IMR-90 (cell line): Measurements from ENCODE around the gene FMNL3. TPM values are rescaled to one million over a fixed set of nuclear protein-coding genes. Genes with fewer than 3 reads are reported as not detected.

Experiments used
- ATAC-seq: fragments of 200-7000 bp; cut with Tn5 transposase; 2 replicates; pipeline ENCODE4 v1.9.1; 2020; ENCODE audit warnings: low read depth, mild to moderate bottlenecking, moderate library complexity
- BruUV-seq: library from RNA; stranded (reverse); fragments of 400-500 nt; replicated peaks from 2 replicates; lab custom pipeline; 2021; lab: Mats Ljungman, UMichigan
- CTCF ChIA-PET: fragments of 300-600 bp; formaldehyde crosslinking; extraction: SDS; loops from one replicate; lab custom pipeline; 2021; ENCODE audit warnings: antibody characterized with exemption; lab: Yijun Ruan, JAX
- POLR2A ChIA-PET: fragments of 300-600 bp; sonication (Branson Sonifier 250); formaldehyde crosslinking; loops from one replicate; lab custom pipeline; 2022; ENCODE audit warnings: antibody characterized with exemption; ENCODE audit not compliant: unreplicated experiment; lab: Charles Lee
- DNase-seq: peaks from one replicate; pipeline ENCODE4 v3.0.0; 2013
- H2AFZ ChIP-seq: replicated peaks from 2 replicates; pipeline ENCODE3; 2013; ENCODE audit warnings: low read length, mild to moderate bottlenecking; ENCODE audit not compliant: poor library complexity
- H2AK5ac ChIP-seq: 2 replicates; pipeline ENCODE4 v1.6.1; 2013; ENCODE audit warnings: low read depth, low read length, inconsistent platforms
- H2AK9ac ChIP-seq: replicated peaks from 2 replicates; pipeline ENCODE3; 2013; ENCODE audit warnings: mild to moderate bottlenecking, low read depth, low read length, moderate library complexity; ENCODE audit not compliant: poor library complexity
- H2BK120ac ChIP-seq: 2 replicates; pipeline ENCODE4 v1.6.1; 2013; ENCODE audit warnings: low read depth, low read length, inconsistent platforms
- H2BK15ac ChIP-seq: 3 replicates; pipeline ENCODE4 v1.6.1; 2013; ENCODE audit warnings: low read depth, low read length, inconsistent platforms
- H2BK20ac ChIP-seq: 2 replicates; pipeline ENCODE4 v1.6.1; 2013; ENCODE audit warnings: low read depth, mild to moderate bottlenecking, inconsistent platforms, low read length, moderate library complexity
- H2BK5ac ChIP-seq: 2 replicates; pipeline ENCODE4 v1.6.1; 2013; ENCODE audit warnings: mild to moderate bottlenecking, low read depth, low read length, inconsistent platforms; ENCODE audit not compliant: poor library complexity, severe bottlenecking
- H3K14ac ChIP-seq: replicated peaks from 2 replicates; pipeline ENCODE4 v1.6.1; 2013; ENCODE audit warnings: low read depth, low read length, inconsistent platforms
- H3K18ac ChIP-seq: 2 replicates; pipeline ENCODE4 v1.6.1; 2013; ENCODE audit warnings: low read depth, low read length, control low read depth
- H3K23ac ChIP-seq: 2 replicates; pipeline ENCODE4 v1.6.1; 2013; ENCODE audit warnings: low read depth, low read length, inconsistent platforms
- H3K27ac ChIP-seq: 2 replicates; pipeline ENCODE4 v1.5.1; 2013; ENCODE audit warnings: mild to moderate bottlenecking, control low read depth, low read length; ENCODE audit not compliant: insufficient read depth
- H3K27me3 ChIP-seq: 2 replicates; pipeline ENCODE4 v1.6.1; 2013; ENCODE audit warnings: low read length; ENCODE audit not compliant: control insufficient read depth, insufficient read depth
- H3K36me3 ChIP-seq: 2 replicates; pipeline ENCODE4 v1.6.1; 2013; ENCODE audit warnings: low read length, mixed read lengths; ENCODE audit not compliant: control insufficient read depth, insufficient read depth
- H3K4ac ChIP-seq: 2 replicates; pipeline ENCODE4 v1.6.1; 2013; ENCODE audit warnings: low read depth, low read length, inconsistent platforms
- H3K4me1 ChIP-seq: 2 replicates; pipeline ENCODE4 v1.6.1; 2013; ENCODE audit warnings: low read length, mixed read lengths; ENCODE audit not compliant: control insufficient read depth, insufficient read depth
- H3K4me2 ChIP-seq: 2 replicates; pipeline ENCODE4 v1.6.1; 2013; ENCODE audit warnings: low read depth, mild to moderate bottlenecking, control low read depth, low read length, moderate library complexity
- H3K4me3 ChIP-seq: 2 replicates; pipeline ENCODE4 v1.5.1; 2013; ENCODE audit warnings: low read depth, mild to moderate bottlenecking, control low read depth, low read length, moderate library complexity; ENCODE audit not compliant: insufficient read depth
- H3K56ac ChIP-seq: 2 replicates; pipeline ENCODE4 v1.6.1; 2013; ENCODE audit warnings: low read length, inconsistent platforms; ENCODE audit not compliant: insufficient read depth; ENCODE audit errors: extremely low read depth
- H3K79me1 ChIP-seq, 2 experiments: 2 replicates each; pipeline ENCODE4 v1.6.1; 2013; ENCODE audit warnings: low read length in 2 of 2, inconsistent platforms in 1 of 2, low read depth in 1 of 2
- H3K9ac ChIP-seq: 2 replicates; pipeline ENCODE4 v1.6.1; 2013; ENCODE audit warnings: low read depth, low read length, control low read depth
- H3K9me1 ChIP-seq: 2 replicates; pipeline ENCODE4 v1.6.1; 2013; ENCODE audit warnings: low read length, inconsistent platforms; ENCODE audit not compliant: insufficient read depth
- H3K9me3 ChIP-seq: 2 replicates; pipeline ENCODE4 v1.6.1; 2013; ENCODE audit warnings: low read length; ENCODE audit not compliant: control insufficient read depth, insufficient read depth
- H4K20me1 ChIP-seq: 2 replicates; pipeline ENCODE4 v1.6.1; 2013; ENCODE audit warnings: low read length, inconsistent platforms; ENCODE audit not compliant: insufficient read depth
- H4K5ac ChIP-seq: 2 replicates; pipeline ENCODE4 v1.6.1; 2013; ENCODE audit warnings: mild to moderate bottlenecking, low read depth, low read length, control low read depth
- H4K8ac ChIP-seq, 2 experiments: 2 replicates each; pipeline ENCODE4 v1.6.1; 2013; ENCODE audit warnings: low read depth in 2 of 2, low read length in 2 of 2, control low read depth in 1 of 2, inconsistent platforms in 1 of 2
- H4K91ac ChIP-seq: 2 replicates; pipeline ENCODE4 v1.6.1; 2013; ENCODE audit warnings: low read depth, low read length, inconsistent platforms; ENCODE audit not compliant: insufficient read depth
- MAZ ChIP-seq: IDR thresholded peaks from 2 replicates; pipeline ENCODE4 v1.6.1; 2012; ENCODE audit warnings: low read depth, mild to moderate bottlenecking, low read length, improper control_type of control experiment, moderate library complexity, borderline replicate concordance
- NFE2L2 ChIP-seq: fragments of 150-350 bp; IDR thresholded peaks from 2 replicates; pipeline ENCODE4 v1.6.1; 2016; ENCODE audit warnings: low read depth, mild to moderate bottlenecking, low read length
- POLR2A ChIP-seq: IDR thresholded peaks from 2 replicates; pipeline ENCODE4 v1.6.1; 2012; ENCODE audit warnings: mild to moderate bottlenecking, low read depth, low read length
- RFX5 ChIP-seq: IDR thresholded peaks from 2 replicates; pipeline ENCODE4 v1.8.0; 2012; ENCODE audit warnings: low read depth, mild to moderate bottlenecking, low read length, moderate library complexity
- SMC3 ChIP-seq: fragments of 150-350 bp; IDR thresholded peaks from 2 replicates; pipeline ENCODE4 v1.6.1; 2016; ENCODE audit warnings: low read depth, mild to moderate bottlenecking, antibody characterized with exemption, low read length, moderate library complexity
- USF2 ChIP-seq: fragments of 150-350 bp; IDR thresholded peaks from 2 replicates; pipeline ENCODE4 v1.6.1; 2017; ENCODE audit warnings: mild to moderate bottlenecking, antibody characterized with exemption, low read length, low read depth
- WGBS, 2 experiments: methylation state at CpG; one replicate each; pipeline versions ENCODE4 v1.1.5 to v1.1.7; 2013; ENCODE audit warnings: missing lambda C conversion rate in 2 of 2; ENCODE audit not compliant: insufficient read length in 1 of 2; ENCODE audit errors: extremely low coverage in 2 of 2; 5-methylcytosine and 5-hydroxymethylcytosine counted together
- dilution Hi-C: fragments of 300-500 bp; cut with HindIII; formaldehyde crosslinking; loops from one replicate; pipeline ENCODE4 v1.14.3; 2018; ENCODE audit warnings: low sequenced_read_pairs; ENCODE audit not compliant: unreplicated experiment
- in situ Hi-C: fragments of 300-500 bp; cut with MboI; formaldehyde crosslinking; loops from 3 replicates; pipeline ENCODE4 v1.14.3; 2019; ENCODE audit warnings: low sequenced_read_pairs, inconsistent platforms, mixed read lengths
- intact Hi-C: fragments of 100-400 bp; cut with micrococcal nuclease; formaldehyde crosslinking; loops from 2 replicates; pipeline ENCODE4 v1.10.0; 2022
- polyA plus RNA-seq, 3 experiments: library from polyadenylated mRNA; depleted of rRNA; stranded (reverse); fragments of >200 nt; gene quantifications; 2 replicates each; pipeline ENCODE4 v1.2.3, GENCODE V29; 2012; ENCODE audit warnings: low replicate concordance in 1 of 3
- total RNA-seq: library from RNA; depleted of rRNA; stranded (reverse); fragments of >200 nt; gene quantifications from 2 replicates; pipeline ENCODE4 v1.2.3, GENCODE V29; 2012
- TF ChIP-seq, protein P1 (sequence below): conservative IDR thresholded peaks from 2 replicates; pipeline ENCODE4 v1.5.1; 2012; ENCODE audit warnings: mild to moderate bottlenecking, low read depth, low read length, improper control_type of control experiment

The FMNL3 gene
- total and polyA plus RNA-seq, 2 of the 4 experiments (the other 2 are of a cell fraction) = 16.3 to 36.4 TPM

- Histone ChIP-seq H3K14ac (peak overlapping the region; percentile 95), H3K4ac (peak overlapping the region; percentile 98), H3K79me1 (peaks cover 41 to 86% of the 10 kb centered on the region in 2 experiments), H3K4me2 (peak overlapping the region; percentile 21), H3K36me3 (peaks cover 8% of the 10 kb centered on the region), H3K9me3 (no peaks in the 10 kb centered on the region), H2BK20ac (peak overlapping the region; percentile 88), H2BK120ac (peak overlapping the region; percentile 92), H3K27me3 (no peaks in the 10 kb centered on the region), H2BK15ac (peak overlapping the region; percentile 93; the same call in 2 of the 3 replicates), H3K9ac (peak overlapping the region; percentile 5; the same call in 1 of the 2 replicates), H2AK9ac (peak overlapping the region; percentile 97), H4K20me1 (no peaks in the 10 kb centered on the region), H3K23ac (peak overlapping the region; percentile 89), H2AK5ac (peak overlapping the region; percentile 97), H3K56ac (peak overlapping the region; percentile 51; the same call in 1 of the 2 replicates), H2AFZ (peak overlapping the region; percentile 86), H3K18ac (peak overlapping the region; percentile 74), H4K5ac (peak overlapping the region; percentile 85), H4K91ac (peak overlapping the region; percentile 90), H2BK5ac (peak overlapping the region; percentile 93), H3K4me1 (peaks cover 25% of the 10 kb centered on the region), H3K9me1 (peaks cover 36% of the 10 kb centered on the region), H3K4me3 (no peak overlapping the region), H3K27ac (peak overlapping the region; percentile 73), H4K8ac (peak overlapping the region; percentile 81 to 95)
- ATAC-seq (peak; percentile 90), DNase-seq (peak; percentile 86)
- no TSS peak for BruUV-seq
- intact Hi-C loops (no loop called here), dilution Hi-C loops (no loop called here), in situ Hi-C loops (no loop called here)
- ChIA-PET POLR2A (interaction anchor here (0.6 kb wide), 1 partner anchor 180 kb away, joined by 4 read pairs; no protein-coding TSS in a partner anchor), CTCF (interaction anchor here (0.5 to 1.5 kb wide), 3 partner anchors 11 to 1125 kb away, joined by 3 to 7 read pairs (median 5); no protein-coding TSS in a partner anchor)
- TF ChIP-seq POLR2A = peak; percentile 20; the same call in 1 of the 2 replicates
- peak; percentile 88; the same call in 1 of the 2 replicates for TF ChIP-seq MAZ
- TF ChIP-seq, protein P1, sequence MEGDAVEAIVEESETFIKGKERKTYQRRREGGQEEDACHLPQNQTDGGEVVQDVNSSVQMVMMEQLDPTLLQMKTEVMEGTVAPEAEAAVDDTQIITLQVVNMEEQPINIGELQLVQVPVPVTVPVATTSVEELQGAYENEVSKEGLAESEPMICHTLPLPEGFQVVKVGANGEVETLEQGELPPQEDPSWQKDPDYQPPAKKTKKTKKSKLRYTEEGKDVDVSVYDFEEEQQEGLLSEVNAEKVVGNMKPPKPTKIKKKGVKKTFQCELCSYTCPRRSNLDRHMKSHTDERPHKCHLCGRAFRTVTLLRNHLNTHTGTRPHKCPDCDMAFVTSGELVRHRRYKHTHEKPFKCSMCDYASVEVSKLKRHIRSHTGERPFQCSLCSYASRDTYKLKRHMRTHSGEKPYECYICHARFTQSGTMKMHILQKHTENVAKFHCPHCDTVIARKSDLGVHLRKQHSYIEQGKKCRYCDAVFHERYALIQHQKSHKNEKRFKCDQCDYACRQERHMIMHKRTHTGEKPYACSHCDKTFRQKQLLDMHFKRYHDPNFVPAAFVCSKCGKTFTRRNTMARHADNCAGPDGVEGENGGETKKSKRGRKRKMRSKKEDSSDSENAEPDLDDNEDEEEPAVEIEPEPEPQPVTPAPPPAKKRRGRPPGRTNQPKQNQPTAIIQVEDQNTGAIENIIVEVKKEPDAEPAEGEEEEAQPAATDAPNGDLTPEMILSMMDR = no peak
- no peak for TF ChIP-seq NFE2L2
- no peak for TF ChIP-seq RFX5
- TF ChIP-seq USF2 = no peak
- TF ChIP-seq SMC3 = peak; percentile 18; the same call in 1 of the 2 replicates
- 0% methylated on average over 1 of the region's 5 CpGs; no CpG with 5 or more reads in 1 of the 2 experiments for WGBS, 2 experiments
Observed at GRCh38 chr12:49662998-49663843, 44.0 kb downstream of the FMNL3 start.
